Liver (tissue), 9 donors: ENCODE measurements around the gene CDK5R1. TPM values are rescaled to one million over a fixed set of nuclear protein-coding genes. Genes with fewer than 3 reads are reported as not detected.

ENCODE experiments used
- DNase-seq: peaks from one replicate; pipeline ENCODE4 v3.0.0-alpha.2; 2017; ENCODE audit warnings: low spot score
- H3K27ac ChIP-seq, 2 donors: one replicate each; pipeline ENCODE4 v1.7.0; 2013; ENCODE audit warnings: inconsistent platforms in 2 of 2, low read length in 2 of 2, control low read depth in 1 of 2, low read depth in 1 of 2, mild to moderate bottlenecking in 1 of 2
- H3K27me3 ChIP-seq, 4 donors: one replicate each; pipeline versions ENCODE4 v1.6.1 to v1.7.0; 2013; ENCODE audit warnings: low read length in 3 of 4, inconsistent platforms in 1 of 4, mild to moderate bottlenecking in 1 of 4, moderate library complexity in 1 of 4; ENCODE audit not compliant: control insufficient read depth in 4 of 4, insufficient read depth in 4 of 4
- H3K36me3 ChIP-seq, 4 donors: one replicate each; pipeline versions ENCODE4 v1.6.1 to v1.7.0; 2013; ENCODE audit warnings: low read length in 3 of 4, mild to moderate bottlenecking in 3 of 4, low read depth in 1 of 4, moderate library complexity in 1 of 4; ENCODE audit not compliant: control insufficient read depth in 4 of 4, insufficient read depth in 3 of 4
- H3K4me1 ChIP-seq, 4 donors: one replicate each; pipeline versions ENCODE4 v1.6.1 to v1.7.0; 2013; ENCODE audit warnings: low read length in 3 of 4, mild to moderate bottlenecking in 3 of 4, moderate library complexity in 1 of 4; ENCODE audit not compliant: control insufficient read depth in 4 of 4, insufficient read depth in 4 of 4
- H3K4me3 ChIP-seq, 3 donors: one replicate each; pipeline versions ENCODE4 v1.6.1 to v1.7.0; 2013; ENCODE audit warnings: low read length in 3 of 3, control low read depth in 1 of 3, low read depth in 1 of 3, mild to moderate bottlenecking in 1 of 3
- H3K9ac ChIP-seq, 2 donors: one replicate each; pipeline ENCODE4 v1.7.0; 2013; ENCODE audit warnings: low read length in 2 of 2, mild to moderate bottlenecking in 2 of 2, moderate library complexity in 2 of 2, control low read depth in 1 of 2, low read depth in 1 of 2
- H3K9me3 ChIP-seq, 4 donors: one replicate each; pipeline versions ENCODE4 v1.6.1 to v1.7.0; 2013; ENCODE audit warnings: low read length in 3 of 4; ENCODE audit not compliant: control insufficient read depth in 4 of 4
- ATF3 ChIP-seq: IDR thresholded peaks from 2 replicates; pipeline ENCODE4 v1.6.1; 2016; ENCODE audit warnings: antibody characterized with exemption
- CTCF ChIP-seq: fragments of 150-350 bp; IDR thresholded peaks from 2 replicates; pipeline ENCODE4 v1.5.1; 2017; ENCODE audit warnings: improper control_type of control experiment, low read depth, low read length; ENCODE audit not compliant: missing input control
- EGR1 ChIP-seq, 2 donors: IDR thresholded peaks; 2 replicates each; pipeline ENCODE4 v1.6.1; 2016 to 2018; ENCODE audit warnings: antibody characterized with exemption in 2 of 2, low read depth in 2 of 2
- FOXA1 ChIP-seq: IDR thresholded peaks from 2 replicates; pipeline ENCODE4 v1.6.1; 2016; ENCODE audit warnings: antibody characterized with exemption
- GABPA ChIP-seq, 2 donors: IDR thresholded peaks in 1 of 2; conservative IDR thresholded peaks in 1 of 2; 2 replicates each; pipeline ENCODE4 v1.6.1; 2016; ENCODE audit warnings: antibody characterized with exemption in 2 of 2, mild to moderate bottlenecking in 1 of 2, moderate library complexity in 1 of 2
- HNF4A ChIP-seq, 2 donors: conservative IDR thresholded peaks; 2 replicates each; pipeline ENCODE4 v1.6.1; 2016; ENCODE audit warnings: antibody characterized with exemption in 2 of 2, mild to moderate bottlenecking in 2 of 2
- HNF4G ChIP-seq: IDR thresholded peaks from 2 replicates; pipeline ENCODE4 v1.6.1; 2016; ENCODE audit warnings: antibody characterized with exemption
- MAX ChIP-seq: IDR thresholded peaks from 2 replicates; pipeline ENCODE4 v1.6.1; 2016; ENCODE audit warnings: antibody characterized with exemption
- NR2F2 ChIP-seq: IDR thresholded peaks from 2 replicates; pipeline ENCODE4 v1.6.1; 2016; ENCODE audit warnings: antibody characterized with exemption
- RAD21 ChIP-seq, 2 donors: IDR thresholded peaks; 2 replicates each; pipeline ENCODE4 v1.6.1; 2016; ENCODE audit warnings: antibody characterized with exemption in 2 of 2, mild to moderate bottlenecking in 2 of 2
- REST ChIP-seq: IDR thresholded peaks from 2 replicates; pipeline ENCODE4 v1.6.1; 2016; ENCODE audit warnings: antibody characterized with exemption, mild to moderate bottlenecking
- RXRA ChIP-seq, 2 donors: IDR thresholded peaks; 2 replicates each; pipeline ENCODE4 v1.6.1; 2017 to 2018; ENCODE audit warnings: antibody characterized with exemption in 2 of 2, mild to moderate bottlenecking in 1 of 2
- SP1 ChIP-seq: IDR thresholded peaks from 2 replicates; pipeline ENCODE4 v1.6.1; 2018; ENCODE audit warnings: antibody characterized with exemption, mild to moderate bottlenecking
- TAF1 ChIP-seq: conservative IDR thresholded peaks from 2 replicates; pipeline ENCODE4 v1.6.1; 2016; ENCODE audit warnings: antibody characterized with exemption, mild to moderate bottlenecking
- YY1 ChIP-seq: IDR thresholded peaks from 2 replicates; pipeline ENCODE4 v1.6.1; 2016; ENCODE audit warnings: antibody characterized with exemption, mild to moderate bottlenecking
- ZBTB33 ChIP-seq: IDR thresholded peaks from 2 replicates; pipeline ENCODE4 v1.6.1; 2016; ENCODE audit warnings: antibody characterized with exemption
- WGBS: extraction: QIAGEN DNeasy Blood & Tissue Kit; methylation state at CpG from one replicate; pipeline ENCODE4 v1.1.7; 2013; 5-methylcytosine and 5-hydroxymethylcytosine counted together
- polyA plus RNA-seq, 2 donors: library from polyadenylated mRNA; stranded (reverse) in 1 of 2; unstranded in 1 of 2; fragments of 200-250 nt in 1 of 2; fragments of >200 nt in 1 of 2; fragmentation: Nextera tagmentation in 1 of 2; extraction: Ambion mirVana in 1 of 2; gene quantifications; one replicate each; pipeline versions ENCODE4 v1.2.1 to v1.2.3, GENCODE V29; 2013 to 2015
- total RNA-seq, 2 donors: library from RNA; depleted of rRNA; stranded (reverse); fragments of >200 nt; gene quantifications; one replicate each; pipeline ENCODE4 v1.2.3, GENCODE V29; 2014
- donor health status: healthy.
- donor health status: healthy.
- donor health status: healthy.
- donor health status: healthy.
- donor health status: healthy.

The CDK5R1 gene
- total and polyA plus RNA-seq, 4 donors = 0.08 to 0.93 (median 0.64) TPM

GRCh38 chr17:32488177-32488542 lies 1.4 kb downstream of the CDK5R1 start:
- no peak for TF ChIP-seq GABPA (IDR thresholded peaks at IDR 0.05 in 1 of 2, conservative IDR thresholded peaks at IDR 0.05 in 1 of 2)
- no peak for TF ChIP-seq SP1
- TF ChIP-seq EGR1 (IDR thresholded peaks at IDR 0.05; ENCODE audit: low read depth in 2 of 2) = no peak
- TF ChIP-seq RXRA (IDR thresholded peaks at IDR 0.05) = no peak
- TF ChIP-seq FOXA1 = no peak
- no peak for TF ChIP-seq HNF4A (conservative IDR thresholded peaks at IDR 0.05)
- TF ChIP-seq REST = no peak
- TF ChIP-seq ATF3 = no peak
- Histone ChIP-seq H3K4me1 (peaks cover 8 to 12% (median 10%) of the 10 kb centered on the region in 4 donors), H3K4me3 (no peak overlapping the region), H3K9ac (no peak overlapping the region), H3K27me3 (no peaks in the 10 kb centered on the region), H3K27ac (no peak overlapping the region), H3K36me3 (no peaks in the 10 kb centered on the region), H3K9me3 (no peaks in the 10 kb centered on the region)
- DNase-seq = no peak
- WGBS = 98% methylated on average over 16 of the region's 16 CpGs

GRCh38 chr17:32488604-32489180 lies 1.9 kb downstream of the CDK5R1 start:
- 92% methylated on average over 13 of the region's 13 CpGs for WGBS
- Histone ChIP-seq H3K27me3 (no peaks in the 10 kb centered on the region), H3K4me3 (no peak overlapping the region), H3K36me3 (no peaks in the 10 kb centered on the region), H3K27ac (no peak overlapping the region), H3K4me1 (peaks cover 8 to 12% (median 10%) of the 10 kb centered on the region in 4 donors), H3K9ac (no peak overlapping the region), H3K9me3 (no peaks in the 10 kb centered on the region)
- TF ChIP-seq ATF3 = no peak
- peak in 1 of 2 donors; percentile 71 for TF ChIP-seq RXRA (IDR thresholded peaks at IDR 0.05)
- peak in 1 of 2 donors; percentile 38 for TF ChIP-seq HNF4A (conservative IDR thresholded peaks at IDR 0.05)
- DNase-seq = no peak

GRCh38 chr17:32489320-32490100 lies 2.7 kb downstream of the CDK5R1 start:
- H3K36me3 ChIP-seq = no peaks in the 10 kb centered on the region
- no peak overlapping the region for H3K9ac ChIP-seq
- no peak overlapping the region for H3K27ac ChIP-seq
- 79% methylated on average over 10 of the region's 10 CpGs for WGBS
- peaks cover 8 to 13% (median 11%) of the 10 kb centered on the region in 4 donors for H3K4me1 ChIP-seq
- H3K9me3 ChIP-seq = no peaks in the 10 kb centered on the region
- TF ChIP-seq TAF1 (no peak), HNF4G (no peak), RAD21 (IDR thresholded peaks at IDR 0.05) (no peak), MAX (no peak), ATF3 (no peak), EGR1 (IDR thresholded peaks at IDR 0.05; ENCODE audit: low read depth in 2 of 2) (no peak), ZBTB33 (no peak), RXRA (IDR thresholded peaks at IDR 0.05) (no peak), YY1 (no peak), FOXA1 (no peak), NR2F2 (no peak), CTCF (no peak)
- no peak for DNase-seq
- no peak overlapping the region for H3K4me3 ChIP-seq
- H3K27me3 ChIP-seq = no peaks in the 10 kb centered on the region
